Measurements from ENCODE around the gene RAMP2. TPM values are rescaled to one million over a fixed set of nuclear protein-coding genes. Genes with fewer than 3 reads are reported as not detected.
A peak's percentile ranks its signal among the peaks of the same experiment; 100 is the strongest.

The RAMP2 gene
- total RNA-seq, 5 donors from 2014 or later (not counting 1 experiment from before 2014, with no cell fraction given): not detected

DNA sequence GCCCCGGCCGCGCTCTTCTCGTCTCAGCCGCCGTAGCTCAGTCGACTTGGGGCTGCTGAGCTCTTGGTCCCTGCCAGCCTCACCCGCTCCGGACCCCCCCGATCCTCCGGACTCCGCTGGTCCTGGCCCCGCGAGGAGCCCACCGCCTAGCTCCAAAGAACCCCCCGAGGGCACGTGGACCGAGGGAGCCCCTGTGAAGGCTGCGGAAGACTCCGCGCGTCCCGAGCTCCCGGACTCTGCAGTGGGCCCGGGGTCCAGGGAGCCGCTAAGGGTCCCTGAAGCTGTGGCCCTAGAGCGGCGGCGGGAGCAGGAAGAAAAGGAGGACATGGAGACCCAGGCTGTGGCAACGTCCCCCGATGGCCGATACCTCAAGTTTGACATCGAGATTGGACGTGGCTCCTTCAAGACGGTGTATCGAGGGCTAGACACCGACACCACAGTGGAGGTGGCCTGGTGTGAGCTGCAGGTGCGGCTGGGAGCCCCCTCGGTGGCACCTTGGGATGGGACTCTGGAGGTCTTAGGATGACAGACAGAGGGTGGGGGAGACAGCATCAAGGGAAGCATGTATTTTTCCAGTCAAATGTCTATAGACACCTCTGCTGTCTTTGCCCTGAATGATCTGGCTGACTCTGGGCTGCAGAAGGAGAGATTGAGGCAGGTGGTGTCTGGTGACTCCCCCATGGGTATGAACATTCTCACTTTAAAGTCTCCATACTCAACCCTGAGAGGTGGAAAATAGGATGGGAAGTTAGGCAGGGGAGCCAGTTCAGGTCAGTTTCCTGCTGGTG, 20.0 kb downstream of the RAMP2 start:
- WGBS (ENCODE audit: insufficient coverage): 13% methylated on average over 39 of the region's 39 CpGs
- H3K9me3 ChIP-seq: no peaks in the 10 kb centered on the region
- CTCF ChIA-PET: no interaction called here
- Mint-ChIP-seq H3K27ac (no peak overlapping the region), H3K36me3 (peaks cover 28% of the 10 kb centered on the region), H3K4me1 (peaks cover 35 to 41% (median 37%) of the 10 kb centered on the region in 3 donors), H3K27me3 (peaks cover 43 to 54% of the 10 kb centered on the region in 2 donors), H3K9me3 (no peaks in the 10 kb centered on the region), H3K4me3 (peak overlapping the region; percentile 13 to 47 (median 21))
- H3K36me3 ChIP-seq (ENCODE audit: control insufficient read depth in 2 of 2, extremely low read depth in 1 of 2, insufficient read depth in 1 of 2, low read length in 1 of 2): peaks cover 22 to 32% of the 10 kb centered on the region in 2 donors
- no peak overlapping the region for H3K27ac ChIP-seq (ENCODE audit: low read length)
- DNase-seq: no peak
- peaks cover 0 to 39% of the 10 kb centered on the region in 2 experiments for H3K4me1 ChIP-seq (ENCODE audit: control insufficient read depth in 1 of 2, extremely low read depth in 1 of 2, insufficient read depth in 2 of 2, low read length in 2 of 2)
- ATAC-seq (replicated peaks in 1 of 4): peak in 1 of 4 experiments; percentile 22
- H3K27me3 ChIP-seq (replicated peaks in 1 of 2; ENCODE audit: control insufficient read depth in 2 of 2, extremely low read depth in 1 of 2, insufficient read depth in 2 of 2, low read length in 1 of 2): peaks cover 19 to 60% of the 10 kb centered on the region in 2 experiments
- POLR2A ChIA-PET: interaction anchor here in 1 of 2 donors (0.5 kb wide), 1 partner anchor 71 kb away, joined by 5 read pairs; no protein-coding TSS in a partner anchor
- no peak overlapping the region for H3K4me3 ChIP-seq (ENCODE audit: control insufficient read depth in 1 of 2, extremely low read depth in 1 of 2, low read length in 1 of 2)

DNA sequence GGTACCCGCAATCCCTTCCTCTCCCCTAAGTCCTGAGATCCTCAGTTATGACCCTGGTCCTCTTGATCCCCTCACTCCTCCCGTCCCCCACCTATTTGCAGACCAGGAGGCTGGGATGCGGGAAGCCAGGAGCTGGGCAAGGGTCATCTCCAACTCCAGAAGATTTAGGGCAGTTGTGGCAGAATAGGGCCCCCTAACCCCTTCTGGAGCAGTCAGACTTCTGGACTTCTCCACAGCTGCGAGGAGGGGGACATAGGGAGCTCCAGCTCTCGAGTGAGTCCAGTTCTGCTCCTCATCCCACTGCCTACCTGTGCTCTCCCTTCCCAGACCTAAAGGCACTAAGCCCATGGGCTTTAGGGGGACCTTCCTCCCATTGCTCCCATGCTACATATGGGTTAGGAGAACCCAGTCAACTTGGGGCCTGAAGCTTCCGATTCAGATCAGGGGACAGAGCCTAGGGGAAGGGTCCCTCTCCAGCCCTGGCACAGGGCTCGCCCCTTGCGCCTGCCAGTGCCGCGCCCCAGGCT, 20.7 kb downstream of the RAMP2 start:
- Histone ChIP-seq H3K9me3 (no peaks in the 10 kb centered on the region), H3K4me3 (ENCODE audit: control insufficient read depth in 1 of 2, extremely low read depth in 1 of 2, low read length in 1 of 2) (no peak overlapping the region), H3K27me3 (replicated peaks in 1 of 2; ENCODE audit: control insufficient read depth in 2 of 2, extremely low read depth in 1 of 2, insufficient read depth in 2 of 2, low read length in 1 of 2) (peaks cover 19 to 66% of the 10 kb centered on the region in 2 experiments), H3K36me3 (ENCODE audit: control insufficient read depth in 2 of 2, extremely low read depth in 1 of 2, insufficient read depth in 1 of 2, low read length in 1 of 2) (peaks cover 20 to 28% of the 10 kb centered on the region in 2 donors), H3K4me1 (ENCODE audit: control insufficient read depth in 1 of 2, extremely low read depth in 1 of 2, insufficient read depth in 2 of 2, low read length in 2 of 2) (peaks cover 0 to 39% of the 10 kb centered on the region in 2 experiments), H3K27ac (ENCODE audit: low read length) (no peak overlapping the region)
- WGBS (ENCODE audit: insufficient coverage): 33% methylated on average over 6 of the region's 10 CpGs
- peak overlapping the region in 1 of 3 donors; percentile 47 for H3K4me3 Mint-ChIP-seq
- H3K27me3 Mint-ChIP-seq: peaks cover 47 to 58% of the 10 kb centered on the region in 2 donors
- ATAC-seq (replicated peaks in 1 of 4) (no peak), DNase-seq (no peak)
- ChIA-PET CTCF (no interaction called here), POLR2A (no interaction called here)
- H3K9me3 Mint-ChIP-seq: no peaks in the 10 kb centered on the region
- H3K27ac Mint-ChIP-seq: no peak overlapping the region
- H3K36me3 Mint-ChIP-seq: peaks cover 25% of the 10 kb centered on the region
- peaks cover 35 to 41% (median 37%) of the 10 kb centered on the region in 3 donors for H3K4me1 Mint-ChIP-seq

DNA sequence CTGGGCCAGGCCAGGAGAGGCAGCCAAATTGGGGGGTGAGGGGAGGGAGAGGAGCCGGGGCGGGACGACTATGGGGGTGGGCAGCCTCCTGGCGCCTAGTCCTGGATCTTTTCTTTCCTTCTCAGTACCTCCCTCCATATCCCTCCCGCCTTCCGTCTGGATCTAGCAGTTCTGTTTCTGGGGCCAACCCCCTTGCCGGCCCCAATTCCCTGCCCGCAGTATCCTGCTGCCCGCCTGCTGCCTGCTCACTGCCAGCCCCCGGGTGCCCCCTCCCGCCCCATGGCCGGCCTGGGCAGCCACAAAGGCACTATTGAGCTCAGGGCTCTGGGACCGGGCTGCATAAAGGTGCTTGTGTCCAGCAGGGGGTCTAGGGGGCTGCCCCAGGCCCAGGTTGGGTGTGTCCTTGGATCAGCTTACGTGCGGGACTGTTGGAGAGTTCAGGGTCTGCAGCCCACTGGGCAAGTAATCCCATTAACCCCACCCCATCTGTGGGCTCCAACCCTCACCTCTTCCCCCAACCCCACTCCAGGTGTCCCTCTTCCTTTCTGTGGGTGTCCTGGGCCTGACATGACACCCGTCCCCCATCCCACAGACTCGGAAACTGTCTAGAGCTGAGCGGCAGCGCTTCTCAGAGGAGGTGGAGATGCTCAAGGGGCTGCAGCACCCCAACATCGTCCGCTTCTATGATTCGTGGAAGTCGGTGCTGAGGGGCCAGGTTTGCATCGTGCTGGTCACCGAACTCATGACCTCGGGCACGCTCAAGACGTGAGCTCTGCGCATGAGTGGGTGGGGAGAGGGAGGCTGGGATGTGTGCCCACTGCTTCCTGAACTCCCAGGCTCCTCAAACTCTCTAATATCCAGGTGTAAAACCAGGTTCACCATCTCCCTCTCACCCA, 21.4 kb downstream of the RAMP2 start:
- peaks cover 54 to 65% of the 10 kb centered on the region in 2 donors for H3K27me3 Mint-ChIP-seq
- no peaks in the 10 kb centered on the region for H3K9me3 Mint-ChIP-seq
- ChIA-PET POLR2A (no interaction called here), CTCF (no interaction called here)
- Histone ChIP-seq H3K4me3 (ENCODE audit: control insufficient read depth in 1 of 2, extremely low read depth in 1 of 2, low read length in 1 of 2) (no peak overlapping the region), H3K36me3 (ENCODE audit: control insufficient read depth in 2 of 2, extremely low read depth in 1 of 2, insufficient read depth in 1 of 2, low read length in 1 of 2) (peaks cover 20 to 23% of the 10 kb centered on the region in 2 donors), H3K27me3 (replicated peaks in 1 of 2; ENCODE audit: control insufficient read depth in 2 of 2, extremely low read depth in 1 of 2, insufficient read depth in 2 of 2, low read length in 1 of 2) (peaks cover 19 to 71% of the 10 kb centered on the region in 2 experiments), H3K4me1 (ENCODE audit: control insufficient read depth in 1 of 2, extremely low read depth in 1 of 2, insufficient read depth in 2 of 2, low read length in 2 of 2) (peaks cover 0 to 39% of the 10 kb centered on the region in 2 experiments), H3K27ac (ENCODE audit: low read length) (no peak overlapping the region), H3K9me3 (no peaks in the 10 kb centered on the region)
- whole genome bisulfite sequencing (ENCODE audit: insufficient coverage): 10% methylated on average over 13 of the region's 29 CpGs
- no peak for DNase-seq
- H3K4me1 Mint-ChIP-seq: peaks cover 35 to 41% (median 37%) of the 10 kb centered on the region in 3 donors
- no peak for ATAC-seq (replicated peaks in 1 of 4)
- H3K36me3 Mint-ChIP-seq: peaks cover 23% of the 10 kb centered on the region
- H3K4me3 Mint-ChIP-seq: no peak overlapping the region
- peak overlapping the region in 1 of 2 donors; percentile 7 for H3K27ac Mint-ChIP-seq

DNA sequence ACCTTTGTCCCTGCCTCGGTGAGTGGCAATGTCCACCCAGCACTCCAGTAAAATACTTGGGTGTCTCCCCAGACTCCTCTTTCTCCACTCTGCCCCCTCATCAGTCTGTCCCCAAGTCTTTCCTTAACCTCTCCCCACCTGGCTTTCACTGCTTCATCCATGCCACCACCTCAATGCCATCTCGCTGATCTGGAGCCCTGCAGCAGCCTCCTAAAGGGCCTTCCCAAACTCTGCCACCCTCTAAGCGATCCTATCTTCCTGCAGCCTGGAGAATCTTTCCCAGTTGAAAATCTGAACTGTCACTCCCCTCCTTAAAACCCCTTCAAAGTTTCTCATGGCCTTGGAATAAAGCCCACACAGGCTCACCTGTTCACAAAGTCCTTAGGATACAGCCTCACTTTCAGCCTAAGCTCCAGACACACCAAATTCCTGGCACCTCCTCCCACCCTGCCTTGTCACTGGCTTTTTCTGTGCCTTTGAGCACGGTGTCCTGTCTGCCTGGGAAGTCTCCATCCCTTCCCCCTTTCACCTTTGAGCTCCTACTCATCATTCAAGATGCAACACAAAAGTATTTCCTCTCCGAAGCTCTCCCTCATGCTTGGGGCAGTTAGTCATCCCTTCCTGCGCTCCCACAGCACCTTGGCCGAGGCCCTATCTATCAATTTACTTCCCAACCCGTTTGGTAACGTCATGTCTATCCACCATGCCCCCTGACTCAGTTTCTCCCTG, 22.2 kb downstream of the RAMP2 start:
- peaks cover 16% of the 10 kb centered on the region for H3K36me3 Mint-ChIP-seq
- H3K36me3 ChIP-seq (ENCODE audit: control insufficient read depth in 2 of 2, extremely low read depth in 1 of 2, insufficient read depth in 1 of 2, low read length in 1 of 2): peaks cover 13 to 16% of the 10 kb centered on the region in 2 donors
- ChIA-PET CTCF (no interaction called here), POLR2A (no interaction called here)
- H3K27me3 Mint-ChIP-seq: peaks cover 62 to 73% of the 10 kb centered on the region in 2 donors
- H3K4me1 Mint-ChIP-seq: peaks cover 35 to 41% (median 37%) of the 10 kb centered on the region in 3 donors
- WGBS (ENCODE audit: insufficient coverage): 27% methylated on average over 9 of the region's 9 CpGs
- H3K27me3 ChIP-seq (replicated peaks in 1 of 2; ENCODE audit: control insufficient read depth in 2 of 2, extremely low read depth in 1 of 2, insufficient read depth in 2 of 2, low read length in 1 of 2): peaks cover 19 to 79% of the 10 kb centered on the region in 2 experiments
- peak overlapping the region in 1 of 2 donors; percentile 7 for H3K27ac Mint-ChIP-seq
- no peak for DNase-seq
- no peaks in the 10 kb centered on the region for H3K9me3 ChIP-seq
- H3K27ac ChIP-seq (ENCODE audit: low read length): no peak overlapping the region
- no peak for ATAC-seq (replicated peaks in 1 of 4)
- no peaks in the 10 kb centered on the region for H3K9me3 Mint-ChIP-seq
- no peak overlapping the region for H3K4me3 ChIP-seq (ENCODE audit: control insufficient read depth in 1 of 2, extremely low read depth in 1 of 2, low read length in 1 of 2)
- peaks cover 0 to 39% of the 10 kb centered on the region in 2 experiments for H3K4me1 ChIP-seq (ENCODE audit: control insufficient read depth in 1 of 2, extremely low read depth in 1 of 2, insufficient read depth in 2 of 2, low read length in 2 of 2)
- peak overlapping the region in 1 of 3 donors; percentile 27 for H3K4me3 Mint-ChIP-seq

DNA sequence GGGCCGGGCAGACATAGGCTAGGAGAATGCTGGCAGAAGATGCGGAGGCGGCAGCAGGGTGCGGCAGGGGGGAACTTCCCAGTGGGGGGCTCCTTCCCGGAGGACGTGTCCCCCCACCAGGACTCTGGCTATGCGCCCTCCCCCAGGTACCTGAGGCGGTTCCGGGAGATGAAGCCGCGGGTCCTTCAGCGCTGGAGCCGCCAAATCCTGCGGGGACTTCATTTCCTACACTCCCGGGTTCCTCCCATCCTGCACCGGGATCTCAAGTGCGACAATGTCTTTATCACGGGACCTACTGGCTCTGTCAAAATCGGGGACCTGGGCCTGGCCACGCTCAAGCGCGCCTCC, 22.7 kb downstream of the RAMP2 start:
- Histone ChIP-seq H3K4me1 (ENCODE audit: control insufficient read depth in 1 of 2, extremely low read depth in 1 of 2, insufficient read depth in 2 of 2, low read length in 2 of 2) (peaks cover 0 to 39% of the 10 kb centered on the region in 2 experiments), H3K36me3 (ENCODE audit: control insufficient read depth in 2 of 2, extremely low read depth in 1 of 2, insufficient read depth in 1 of 2, low read length in 1 of 2) (peaks cover 10 to 11% of the 10 kb centered on the region in 2 donors), H3K9me3 (no peaks in the 10 kb centered on the region), H3K27ac (ENCODE audit: low read length) (no peak overlapping the region), H3K27me3 (replicated peaks in 1 of 2; ENCODE audit: control insufficient read depth in 2 of 2, extremely low read depth in 1 of 2, insufficient read depth in 2 of 2, low read length in 1 of 2) (peaks cover 19 to 84% of the 10 kb centered on the region in 2 experiments), H3K4me3 (ENCODE audit: control insufficient read depth in 1 of 2, extremely low read depth in 1 of 2, low read length in 1 of 2) (no peak overlapping the region)
- peaks cover 35 to 41% (median 37%) of the 10 kb centered on the region in 3 donors for H3K4me1 Mint-ChIP-seq
- POLR2A ChIA-PET: no interaction called here
- CTCF ChIA-PET: no interaction called here
- H3K36me3 Mint-ChIP-seq: peaks cover 12% of the 10 kb centered on the region
- ATAC-seq (replicated peaks in 1 of 4) (no peak), DNase-seq (no peak)
- H3K4me3 Mint-ChIP-seq: peak overlapping the region in 1 of 3 donors; percentile 27
- 17% methylated on average over 21 of the region's 22 CpGs for WGBS (ENCODE audit: insufficient coverage)
- H3K27ac Mint-ChIP-seq: no peak overlapping the region
- peaks cover 67 to 79% of the 10 kb centered on the region in 2 donors for H3K27me3 Mint-ChIP-seq
- no peaks in the 10 kb centered on the region for H3K9me3 Mint-ChIP-seq
